Neural crest cell (in vitro differentiated cells): ENCODE results near the gene ECM1. TPM values are rescaled to one million over a fixed set of nuclear protein-coding genes. Genes with fewer than 3 reads are reported as not detected.
A peak's percentile ranks its signal among the peaks of the same experiment; 100 is the strongest.

Source experiments
- DNase-seq: peaks from one replicate; pipeline ENCODE4 v3.0.0; 2021; ENCODE audit warnings: low read depth, mixed read lengths, low spot score
- H3K27ac Mint-ChIP-seq: one replicate; pipeline ENCODE4 v1.8.0; 2021; ENCODE audit warnings: mild to moderate bottlenecking, mixed read lengths; ENCODE audit not compliant: unreplicated experiment
- H3K27me3 Mint-ChIP-seq: 2 replicates; pipeline ENCODE4 v1.8.0; 2021; ENCODE audit warnings: low read depth, mild to moderate bottlenecking, mixed read lengths
- H3K36me3 Mint-ChIP-seq: 2 replicates; pipeline ENCODE4 v1.8.0; 2021; ENCODE audit warnings: low read depth, mild to moderate bottlenecking, mixed read lengths
- H3K4me1 Mint-ChIP-seq: 2 replicates; pipeline ENCODE4 v1.8.0; 2021; ENCODE audit warnings: mixed read lengths
- H3K4me3 Mint-ChIP-seq: one replicate; pipeline ENCODE4 v1.8.0; 2021; ENCODE audit warnings: mild to moderate bottlenecking, mixed read lengths
- H3K9me3 Mint-ChIP-seq: 2 replicates; pipeline ENCODE4 v1.8.0; 2021; ENCODE audit warnings: mixed read lengths
- total RNA-seq: library from RNA; stranded (reverse); gene quantifications from 2 replicates; pipeline ENCODE4 v1.2.1, GENCODE V29; 2021
- TF ChIP-seq, protein P1 (sequence below): fragments of 200-600 bp; sonication (generic); conservative IDR thresholded peaks from 2 replicates; pipeline ENCODE4 v1.5.0; 2021; ENCODE audit warnings: antibody characterized with exemption, mild to moderate bottlenecking

The ECM1 gene
- total RNA-seq, 1 donor from 2014 or later: 5.5 TPM

DNA sequence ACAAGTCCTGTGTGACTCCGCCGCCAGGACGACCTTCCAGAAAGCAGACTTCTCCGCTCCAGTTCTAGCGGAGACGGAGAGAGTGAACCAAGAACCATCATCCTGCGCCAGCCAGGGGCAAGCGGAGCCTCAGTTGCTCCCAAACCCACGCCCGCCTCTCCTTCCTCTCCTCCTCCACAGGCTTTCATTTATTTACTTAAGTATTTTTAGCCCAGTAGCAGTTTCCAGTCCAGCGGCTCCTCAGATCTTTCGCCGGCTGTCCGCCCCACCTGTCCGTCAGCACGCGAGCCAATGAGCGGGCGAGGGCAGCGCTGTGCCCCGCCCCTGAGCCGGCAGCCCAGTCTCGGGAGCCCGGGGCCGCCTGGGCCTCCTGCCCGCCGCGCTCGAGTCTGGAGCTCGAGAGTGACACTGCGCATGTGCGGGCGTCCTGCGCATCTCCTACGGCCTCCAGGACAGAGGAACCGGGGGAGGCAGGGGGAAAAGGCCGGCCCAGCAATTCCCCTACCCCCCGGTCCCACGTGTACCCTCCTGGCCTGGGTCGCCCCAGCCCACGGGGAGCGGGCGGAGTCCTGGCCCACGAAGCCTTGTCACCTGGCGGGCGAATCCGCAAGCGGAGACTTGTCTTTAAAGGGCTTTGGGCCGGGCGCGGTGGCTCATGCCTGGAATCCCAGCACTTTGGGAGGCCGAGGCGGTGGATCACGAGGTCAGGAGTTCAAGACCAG is 7.6 kb downstream of the ECM1 start, which contains the start of gene FALEC:
Gene FALEC, plus strand, starts transcription at position 425 of the 722 bp plus-strand sequence.
- Mint-ChIP-seq H3K9me3 (no peaks in the 10 kb centered on the region), H3K27me3 (peaks cover 4% of the 10 kb centered on the region), H3K4me1 (peaks cover 23% of the 10 kb centered on the region), H3K27ac (peak within 1 kb of the TSS; percentile 88), H3K4me3 (peak within 1 kb of the TSS; percentile 96), H3K36me3 (no peaks in the 10 kb centered on the region)
- TF ChIP-seq, protein P1, sequence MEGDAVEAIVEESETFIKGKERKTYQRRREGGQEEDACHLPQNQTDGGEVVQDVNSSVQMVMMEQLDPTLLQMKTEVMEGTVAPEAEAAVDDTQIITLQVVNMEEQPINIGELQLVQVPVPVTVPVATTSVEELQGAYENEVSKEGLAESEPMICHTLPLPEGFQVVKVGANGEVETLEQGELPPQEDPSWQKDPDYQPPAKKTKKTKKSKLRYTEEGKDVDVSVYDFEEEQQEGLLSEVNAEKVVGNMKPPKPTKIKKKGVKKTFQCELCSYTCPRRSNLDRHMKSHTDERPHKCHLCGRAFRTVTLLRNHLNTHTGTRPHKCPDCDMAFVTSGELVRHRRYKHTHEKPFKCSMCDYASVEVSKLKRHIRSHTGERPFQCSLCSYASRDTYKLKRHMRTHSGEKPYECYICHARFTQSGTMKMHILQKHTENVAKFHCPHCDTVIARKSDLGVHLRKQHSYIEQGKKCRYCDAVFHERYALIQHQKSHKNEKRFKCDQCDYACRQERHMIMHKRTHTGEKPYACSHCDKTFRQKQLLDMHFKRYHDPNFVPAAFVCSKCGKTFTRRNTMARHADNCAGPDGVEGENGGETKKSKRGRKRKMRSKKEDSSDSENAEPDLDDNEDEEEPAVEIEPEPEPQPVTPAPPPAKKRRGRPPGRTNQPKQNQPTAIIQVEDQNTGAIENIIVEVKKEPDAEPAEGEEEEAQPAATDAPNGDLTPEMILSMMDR: no peak
- DNase-seq: peak; percentile 92

- Mint-ChIP-seq H3K27ac (no peak overlapping the region), H3K9me3 (no peaks in the 10 kb centered on the region), H3K4me3 (peak overlapping the region; percentile 96), H3K27me3 (peaks cover 4% of the 10 kb centered on the region), H3K4me1 (peaks cover 23% of the 10 kb centered on the region), H3K36me3 (no peaks in the 10 kb centered on the region)
- TF ChIP-seq, protein P1: peak; percentile 20
- DNase-seq: no peak
These were observed 8.2 kb downstream of the ECM1 start for GRCh38 chr1:150516050-150516591.

DNA sequence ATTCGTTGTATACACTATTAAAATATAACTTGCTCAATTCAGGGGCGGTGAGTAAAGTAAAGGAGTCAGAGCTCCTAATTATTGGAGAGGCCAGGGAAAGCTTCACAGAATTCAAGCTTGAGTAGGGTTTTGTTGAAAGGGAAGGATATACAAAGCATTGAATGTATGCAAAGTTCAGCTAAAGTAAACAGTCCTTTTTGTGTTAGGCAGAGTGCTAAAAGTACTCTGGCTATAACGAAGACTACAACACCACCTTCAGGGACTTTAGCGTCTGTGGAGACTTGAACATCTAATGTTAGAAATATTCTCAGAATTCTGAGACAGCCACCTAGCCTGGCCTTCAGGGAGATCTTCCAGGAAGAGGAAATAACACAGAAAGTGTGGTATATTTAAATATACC is 8.7 kb downstream of the ECM1 start:
- Mint-ChIP-seq H3K36me3 (no peaks in the 10 kb centered on the region), H3K9me3 (no peaks in the 10 kb centered on the region), H3K4me1 (peaks cover 23% of the 10 kb centered on the region), H3K27ac (no peak overlapping the region), H3K4me3 (peak overlapping the region; percentile 96), H3K27me3 (peaks cover 4% of the 10 kb centered on the region)
- TF ChIP-seq, protein P1: peak; percentile 4
- no peak for DNase-seq

DNA sequence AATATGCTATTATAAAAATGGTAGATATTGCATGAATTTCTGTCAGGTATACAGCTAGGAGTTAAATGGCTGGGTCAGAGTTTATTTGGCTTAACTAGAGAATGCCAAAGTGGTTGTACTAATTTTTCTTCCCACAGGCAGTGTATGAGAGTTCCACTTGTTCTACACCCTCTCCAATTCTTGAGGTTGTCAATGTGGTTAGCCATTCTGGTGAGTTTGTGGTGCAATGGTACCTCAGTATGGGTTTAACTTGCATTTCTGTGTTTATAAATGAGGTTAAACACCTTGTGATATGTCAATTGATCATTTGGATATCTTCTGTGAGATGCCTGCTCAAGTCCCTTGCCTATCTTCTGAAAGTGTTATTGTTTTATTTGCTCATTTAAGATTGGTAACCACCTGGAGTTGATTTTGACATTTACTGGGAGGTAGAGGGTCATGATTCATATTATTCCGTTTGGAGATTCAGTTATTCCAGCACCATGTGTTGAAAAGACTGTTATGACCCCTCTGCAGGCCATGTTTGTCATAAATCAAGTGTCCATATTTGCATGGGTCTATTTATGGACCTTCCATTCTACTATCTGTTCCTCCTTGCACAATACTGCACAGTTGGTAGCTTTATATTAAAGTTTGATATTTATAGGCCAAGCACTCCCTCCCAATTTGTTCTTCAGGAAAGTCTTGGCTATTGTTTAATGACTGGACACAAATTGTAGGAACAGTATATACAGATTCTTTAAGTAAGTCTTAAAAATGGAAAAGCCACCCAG is 13.5 kb downstream of the ECM1 start:
- H3K9me3 Mint-ChIP-seq: no peaks in the 10 kb centered on the region
- TF ChIP-seq, protein P1: no peak
- peaks cover 4% of the 10 kb centered on the region for H3K4me1 Mint-ChIP-seq
- H3K36me3 Mint-ChIP-seq: no peaks in the 10 kb centered on the region
- H3K27ac Mint-ChIP-seq: no peak overlapping the region
- no peak for DNase-seq
- H3K27me3 Mint-ChIP-seq: no peaks in the 10 kb centered on the region
- H3K4me3 Mint-ChIP-seq: no peak overlapping the region

DNA sequence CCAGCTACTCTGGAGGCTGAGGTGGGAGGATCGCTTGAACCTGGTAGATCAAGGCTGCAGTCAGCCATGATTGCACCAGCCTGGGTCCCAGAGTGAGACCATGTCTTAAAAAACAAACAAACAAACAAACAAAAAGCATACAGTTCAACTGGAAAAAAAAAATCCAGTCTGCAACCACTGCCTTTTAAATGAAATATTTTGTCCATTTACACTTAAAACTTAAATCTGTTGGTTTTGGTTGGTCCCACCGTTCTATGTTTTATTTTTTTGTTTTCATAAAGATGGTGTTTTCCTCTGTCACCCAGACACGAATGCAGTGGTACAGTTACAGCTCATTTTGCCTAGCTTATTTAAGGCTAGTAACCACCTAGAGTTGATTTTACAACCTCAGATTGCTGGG is 17.4 kb downstream of the ECM1 start:
- H3K4me3 Mint-ChIP-seq: no peak overlapping the region
- no peak overlapping the region for H3K27ac Mint-ChIP-seq
- no peaks in the 10 kb centered on the region for H3K4me1 Mint-ChIP-seq
- no peak for DNase-seq
- H3K27me3 Mint-ChIP-seq: no peaks in the 10 kb centered on the region
- no peaks in the 10 kb centered on the region for H3K36me3 Mint-ChIP-seq
- TF ChIP-seq, protein P1: no peak
- no peaks in the 10 kb centered on the region for H3K9me3 Mint-ChIP-seq
